ENCODE results near the gene PRMT7. TPM values are rescaled to one million over a fixed set of nuclear protein-coding genes. Genes with fewer than 3 reads are reported as not detected.
A peak's percentile ranks its signal among the peaks of the same experiment; 100 is the strongest.

Gene PRMT7
- total RNA-seq, 6 donors from 2014 or later: 26.9 to 166 (median 38.8) TPM

- DNase-seq (no peak), ATAC-seq (ENCODE audit: low FRiP score in 2 of 2) (no peak)
- Histone ChIP-seq H3K9me3 (no peaks in the 10 kb centered on the region), H3K36me3 (peaks cover 0 to 32% (median 10%) of the 10 kb centered on the region in 4 donors), H3K4me1 (peaks cover 20 to 55% (median 31%) of the 10 kb centered on the region in 4 donors), H3K27ac (peak overlapping the region; percentile 57 to 77 (median 66)), H3K4me3 (no peak overlapping the region), H3K27me3 (no peaks in the 10 kb centered on the region)
- no peak for TF ChIP-seq CTCF (IDR thresholded peaks at IDR 0.05)
- no peak for TF ChIP-seq EP300 (IDR thresholded peaks at IDR 0.05)
- no peak for TF ChIP-seq POLR2AphosphoS5 (IDR thresholded peaks at IDR 0.05)
- TF ChIP-seq POLR2A (IDR thresholded peaks at IDR 0.05): no peak
- WGBS, 2 donors: 32 to 44% methylated on average over 4 of the region's 4 CpGs
Observed at GRCh38 chr16:68275611-68276191, 35.1 kb upstream of the PRMT7 start.

DNA sequence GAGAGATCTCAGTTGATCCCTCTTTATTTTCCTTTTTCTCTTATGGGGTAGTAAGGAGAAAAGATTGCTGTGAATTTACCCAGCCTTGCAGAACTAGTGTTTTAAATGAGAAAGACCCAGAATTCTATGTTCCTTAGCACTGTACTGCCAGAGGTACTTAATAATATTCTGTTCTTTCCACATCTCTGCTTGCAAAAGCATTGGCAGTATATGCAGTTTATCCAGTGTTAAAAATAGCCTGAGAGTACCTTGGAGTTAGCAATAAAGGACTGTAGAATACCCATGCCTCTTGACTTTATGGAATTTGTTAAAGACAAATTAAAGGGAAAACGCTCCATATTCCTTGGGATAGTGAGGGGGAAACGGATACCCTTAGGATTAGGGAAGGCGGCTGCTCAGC is 34.6 kb upstream of the PRMT7 start:
- H3K27ac ChIP-seq: peak overlapping the region; percentile 57 to 77 (median 66)
- peaks cover 16 to 51% (median 31%) of the 10 kb centered on the region in 4 donors for H3K4me1 ChIP-seq
- ATAC-seq (ENCODE audit: low FRiP score in 2 of 2) (peak in 1 of 2 donors; percentile 77), DNase-seq (no peak)
- H3K27me3 ChIP-seq: no peaks in the 10 kb centered on the region
- no peak overlapping the region for H3K4me3 ChIP-seq
- H3K36me3 ChIP-seq: peaks cover 0 to 32% (median 11%) of the 10 kb centered on the region in 4 donors
- H3K9me3 ChIP-seq: no peaks in the 10 kb centered on the region
- no peak for TF ChIP-seq CTCF (IDR thresholded peaks at IDR 0.05)
- TF ChIP-seq POLR2AphosphoS5 (IDR thresholded peaks at IDR 0.05): no peak
- TF ChIP-seq EP300 (IDR thresholded peaks at IDR 0.05): peak in 1 of 4 donors; percentile 46
- 46 to 50% methylated on average over 3 of the region's 3 CpGs for WGBS, 2 donors

GRCh38 chr16:68279726-68280558 is 30.9 kb upstream of the PRMT7 start:
- peaks cover 0 to 26% (median 9%) of the 10 kb centered on the region in 4 donors for H3K36me3 ChIP-seq
- no peak overlapping the region for H3K4me3 ChIP-seq
- H3K27ac ChIP-seq: peak overlapping the region in 1 of 4 donors; percentile 4
- DNase-seq: no peak
- H3K4me1 ChIP-seq: peaks cover 11 to 54% (median 34%) of the 10 kb centered on the region in 4 donors
- H3K9me3 ChIP-seq: no peaks in the 10 kb centered on the region
- 83 to 90% methylated on average over 13 of the region's 13 CpGs for WGBS, 2 donors
- no peak for ATAC-seq (ENCODE audit: low FRiP score in 2 of 2)
- H3K27me3 ChIP-seq: no peaks in the 10 kb centered on the region
- TF ChIP-seq CTCF (IDR thresholded peaks at IDR 0.05): no peak
- no peak for TF ChIP-seq POLR2AphosphoS5 (IDR thresholded peaks at IDR 0.05)
- TF ChIP-seq EP300 (IDR thresholded peaks at IDR 0.05): no peak
- no peak for TF ChIP-seq POLR2A (IDR thresholded peaks at IDR 0.05)

GRCh38 chr16:68281368-68282063 is 29.3 kb upstream of the PRMT7 start:
- Histone ChIP-seq H3K27ac (no peak overlapping the region), H3K4me3 (no peak overlapping the region), H3K27me3 (no peaks in the 10 kb centered on the region), H3K36me3 (peaks cover 0 to 23% (median 7%) of the 10 kb centered on the region in 4 donors), H3K9me3 (no peaks in the 10 kb centered on the region), H3K4me1 (peaks cover 17 to 56% (median 44%) of the 10 kb centered on the region in 4 donors)
- TF ChIP-seq CTCF (IDR thresholded peaks at IDR 0.05) (no peak), EP300 (IDR thresholded peaks at IDR 0.05) (no peak), POLR2AphosphoS5 (IDR thresholded peaks at IDR 0.05) (no peak), POLR2A (IDR thresholded peaks at IDR 0.05) (no peak)
- ATAC-seq (ENCODE audit: low FRiP score in 2 of 2) (no peak), DNase-seq (no peak)
- WGBS, 2 donors: 84 to 87% methylated on average over 4 of the region's 4 CpGs

Data from upper lobe of left lung (tissue), 6 donors.